HK-2 (cell line): Measurements from ENCODE around the gene CBL.

Experiments used
- DNase-seq: peaks from one replicate; pipeline ENCODE4 v3.0.0-alpha.2; 2018; ENCODE audit not compliant: unreplicated experiment

CBL gene

DNA sequence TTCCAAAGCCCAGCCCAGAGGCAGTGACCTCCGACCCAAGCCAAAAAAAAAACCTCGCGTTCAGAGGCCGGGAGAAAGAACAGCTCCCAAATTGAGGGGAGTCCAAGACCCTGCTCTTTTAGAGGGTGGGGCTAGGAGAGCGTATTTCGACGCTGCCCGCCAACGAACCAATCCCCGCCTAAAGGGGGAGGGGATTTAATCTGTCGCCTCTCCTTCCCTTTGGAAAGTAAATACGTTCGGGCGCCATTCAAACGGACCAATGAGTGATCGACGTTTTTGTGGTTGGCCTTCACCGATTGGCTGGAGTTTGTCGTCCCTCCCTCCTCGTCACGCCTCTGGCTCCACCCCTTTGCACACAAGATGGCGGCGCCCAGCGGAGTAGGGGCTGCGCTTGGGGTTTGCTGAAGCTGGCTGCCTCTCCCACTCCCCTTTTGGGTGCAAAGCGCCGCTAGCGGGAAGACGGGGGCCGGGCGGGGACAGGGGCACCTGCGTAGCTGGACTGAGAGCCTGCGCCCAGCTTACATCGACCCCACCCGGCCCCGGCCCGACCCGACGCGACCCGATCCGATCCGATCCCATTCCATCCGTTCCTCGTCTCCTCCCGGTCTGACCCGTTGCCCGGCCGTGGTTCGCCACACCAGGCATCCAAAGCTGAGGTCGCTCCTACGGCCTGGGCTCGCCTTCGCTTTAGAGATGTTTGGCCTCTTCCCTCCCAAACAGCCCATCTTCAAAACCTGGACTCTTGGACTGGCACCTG, 128.2 kb downstream of the CBL start, which contains the start of gene RNF26:
Gene RNF26, plus strand, starts transcription at position 354 of the 757 bp plus-strand sequence. CDS start 596 bp downstream, outside the sequence.
- peak; percentile 86 for DNase-seq

- DNase-seq = no peak
Measured at GRCh38 chr11:119335091-119335654, 129.0 kb downstream of the CBL start.

DNA sequence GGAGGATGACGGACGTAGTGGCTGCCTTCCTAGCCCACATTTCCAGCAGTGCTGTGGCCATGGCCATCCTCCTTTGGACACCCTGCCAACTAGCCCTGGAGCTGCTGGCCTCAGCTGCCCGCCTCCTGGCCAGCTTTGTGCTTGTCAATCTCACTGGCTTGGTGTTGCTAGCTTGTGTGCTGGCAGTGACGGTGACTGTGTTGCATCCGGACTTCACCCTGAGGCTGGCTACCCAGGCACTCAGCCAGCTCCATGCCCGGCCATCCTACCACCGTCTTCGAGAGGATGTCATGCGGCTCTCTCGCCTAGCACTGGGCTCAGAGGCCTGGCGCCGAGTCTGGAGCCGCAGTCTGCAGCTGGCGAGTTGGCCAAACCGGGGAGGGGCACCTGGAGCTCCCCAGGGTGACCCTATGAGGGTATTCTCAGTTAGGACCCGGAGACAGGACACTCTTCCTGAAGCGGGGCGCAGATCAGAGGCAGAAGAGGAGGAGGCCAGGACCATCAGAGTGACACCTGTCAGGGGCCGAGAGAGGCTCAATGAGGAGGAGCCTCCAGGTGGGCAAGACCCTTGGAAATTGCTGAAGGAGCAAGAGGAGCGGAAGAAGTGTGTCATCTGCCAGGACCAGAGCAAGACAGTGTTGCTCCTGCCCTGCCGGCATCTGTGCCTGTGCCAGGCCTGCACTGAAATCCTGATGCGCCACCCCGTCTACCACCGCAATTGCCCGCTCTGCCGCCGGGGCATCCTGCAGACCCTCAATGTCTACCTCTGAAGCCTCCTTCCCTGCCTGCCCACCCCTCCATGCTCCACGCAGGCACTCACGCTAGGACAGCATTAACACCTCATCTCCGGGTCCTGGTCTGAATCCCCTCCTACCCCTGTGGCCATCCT, 129.8 kb downstream of the CBL start:
- DNase-seq = no peak

DNA sequence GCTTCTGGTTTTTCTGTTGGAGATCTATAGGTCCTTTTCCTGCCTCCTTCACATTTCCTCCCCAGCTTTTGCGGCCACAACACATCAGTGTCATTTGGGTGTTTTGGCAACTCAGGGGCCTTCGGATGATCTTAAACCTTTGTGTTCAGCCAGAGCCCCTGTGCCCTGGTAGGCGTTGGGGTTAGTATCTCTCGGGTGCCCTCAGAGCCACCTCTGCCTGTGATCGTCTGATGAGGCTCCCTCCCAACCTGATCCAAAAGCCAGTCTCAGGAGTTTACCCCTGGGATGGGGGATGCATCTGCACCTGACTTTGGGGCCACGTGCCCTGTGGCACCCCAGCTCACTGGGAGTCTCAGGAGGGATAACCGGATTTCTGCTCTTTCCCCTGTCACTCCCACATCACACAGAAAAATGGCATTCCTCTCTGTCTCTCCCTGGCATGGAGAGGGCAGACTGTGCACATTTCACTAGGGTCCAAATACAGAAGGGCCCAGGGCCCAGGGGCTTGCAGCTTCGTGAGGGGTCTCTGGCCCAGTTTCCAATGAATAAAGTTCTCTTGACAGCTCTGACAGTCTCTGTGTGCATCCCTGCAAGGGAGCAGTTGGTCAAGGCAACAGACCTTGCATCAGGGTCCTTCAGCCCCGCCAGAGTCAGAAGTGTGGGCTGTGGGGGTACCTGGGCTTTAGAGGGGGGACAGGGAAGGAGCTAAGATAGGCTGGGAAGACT, 130.8 kb downstream of the CBL start:
- no peak for DNase-seq

DNA sequence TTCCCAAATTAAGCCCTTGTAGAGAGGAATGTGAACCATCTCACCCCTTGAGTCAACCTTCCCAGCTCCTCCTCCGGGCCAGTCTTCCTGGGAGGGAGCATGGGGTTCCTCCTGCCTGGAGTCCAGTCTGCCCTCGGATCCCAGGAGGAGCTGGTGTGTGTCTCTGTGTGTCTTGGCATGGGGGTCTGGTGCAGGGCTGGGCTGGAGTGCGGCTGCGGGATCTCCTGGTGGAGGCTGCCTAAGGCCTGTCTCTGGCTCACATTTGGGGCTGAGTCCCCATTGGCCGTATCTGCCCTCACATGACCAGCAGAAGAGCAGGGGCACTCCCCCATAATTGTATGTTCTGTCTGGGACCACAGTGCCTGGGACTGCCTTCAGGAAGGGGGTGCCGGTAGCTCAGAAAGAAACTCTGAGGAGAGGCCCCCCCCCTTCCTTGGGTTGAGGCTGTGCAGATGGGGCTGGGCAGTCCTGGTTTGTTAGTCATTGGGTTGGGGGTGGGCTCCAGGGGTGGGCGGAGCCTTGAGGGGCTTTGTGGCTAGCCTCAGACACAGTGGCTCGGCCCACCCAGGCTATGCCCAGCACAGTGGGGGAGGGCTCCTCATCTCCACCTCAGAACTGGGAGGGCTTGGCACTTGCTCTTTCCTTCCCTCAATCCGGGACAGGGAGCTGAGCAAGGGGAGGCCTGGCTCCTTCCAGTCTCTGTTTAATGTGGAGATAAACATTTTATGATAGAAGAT, 131.6 kb downstream of the CBL start:
- DNase-seq = peak; percentile 47

- peak; percentile 74 for DNase-seq
Measured at GRCh38 chr11:119338318-119338890, 132.3 kb downstream of the CBL start.

GRCh38 chr11:119338965-119339588, 132.9 kb downstream of the CBL start:
- no peak for DNase-seq

GRCh38 chr11:119339589-119340334, 133.6 kb downstream of the CBL start:
- peak; percentile 64 for DNase-seq

DNA sequence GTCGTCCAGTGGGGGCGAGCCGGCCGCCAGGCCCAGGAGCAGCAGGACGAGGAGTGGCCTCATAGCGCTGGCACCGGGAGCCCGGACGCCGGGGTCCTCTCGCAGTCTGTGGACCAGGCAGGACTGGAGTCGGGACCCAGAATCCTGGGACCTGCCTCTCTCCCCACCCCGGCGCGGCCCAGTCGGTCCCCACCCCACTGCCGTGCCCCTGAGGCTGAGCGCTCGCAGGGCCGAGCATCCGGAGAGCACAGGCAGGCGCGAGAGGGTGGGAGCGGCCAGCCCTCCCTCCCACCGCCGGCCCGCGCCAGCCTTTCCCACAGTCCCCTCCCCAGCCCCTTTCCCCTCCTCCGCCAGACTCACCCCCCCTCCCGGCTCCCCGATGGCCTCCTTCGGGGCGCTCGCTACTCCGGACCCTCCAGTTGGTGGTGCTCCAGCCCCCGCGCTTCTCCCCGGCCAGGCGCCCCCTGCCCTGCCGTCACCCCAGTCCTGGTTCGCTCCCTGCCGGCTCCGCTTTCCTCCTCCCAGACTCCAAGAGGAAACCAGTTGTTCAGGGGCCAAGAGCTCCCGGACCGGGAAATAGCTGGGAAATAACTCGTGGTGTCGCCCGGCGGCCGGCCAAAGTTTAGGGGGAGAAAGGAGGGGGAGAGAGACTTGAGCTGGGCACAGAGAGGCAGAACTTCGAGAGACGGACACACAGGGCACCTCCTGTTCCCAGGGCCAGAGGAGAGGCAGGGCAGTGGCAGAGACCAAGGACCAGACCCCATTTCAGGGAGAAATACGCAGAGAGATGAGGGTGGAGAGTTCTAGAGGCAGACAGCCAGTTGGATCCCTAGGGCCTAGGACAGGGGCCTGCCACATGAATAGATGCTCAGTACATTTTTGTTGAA, 134.4 kb downstream of the CBL start, which contains the start of gene C1QTNF5:
Gene C1QTNF5, minus strand, starts transcription at position 549 of the 887 bp plus-strand sequence. Its CDS starts 486 bp downstream, at position 63.
- peak; percentile 51 for DNase-seq

DNA sequence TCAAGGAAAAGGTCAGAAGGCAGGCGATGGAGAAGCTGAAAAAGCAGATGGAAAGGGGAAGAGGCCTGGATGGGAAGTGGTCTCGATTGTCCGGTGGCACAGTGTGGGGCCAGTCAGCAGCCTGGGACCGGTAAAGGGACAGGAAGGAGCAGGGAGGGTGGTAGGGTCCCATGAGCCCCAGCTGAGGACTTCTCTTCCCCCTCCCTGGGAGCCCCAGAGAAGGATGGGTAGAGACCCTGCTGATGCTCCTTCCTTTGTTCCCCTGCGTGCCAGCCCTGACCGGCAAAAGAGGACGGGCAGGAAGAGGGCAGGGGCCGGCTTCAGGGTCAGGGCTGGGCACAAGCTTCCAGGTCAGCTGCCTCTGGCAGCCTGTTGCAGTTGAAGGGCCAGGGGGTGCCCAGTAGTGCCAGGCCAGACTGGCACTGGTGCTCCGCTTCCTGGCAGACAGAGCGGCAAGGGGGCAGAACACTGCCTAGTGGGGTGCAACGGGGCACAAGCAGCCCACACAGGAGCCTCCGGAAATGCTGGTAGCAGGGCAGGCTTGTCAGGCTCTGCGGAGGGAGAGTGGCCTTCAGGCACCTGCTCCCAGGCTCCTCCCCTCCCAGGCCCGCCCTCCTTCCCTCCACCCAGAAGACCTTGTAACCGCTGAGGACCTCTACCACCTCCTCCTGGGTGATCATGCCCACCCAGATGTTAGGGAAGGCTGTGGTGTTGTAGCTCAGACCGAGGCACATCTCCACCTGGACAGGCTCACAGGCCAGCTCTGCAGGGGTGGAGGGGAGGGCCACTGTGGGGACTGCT, 135.3 kb downstream of the CBL start:
- no peak for DNase-seq

GRCh38 chr11:119342023-119342300, 135.8 kb downstream of the CBL start:
- DNase-seq = no peak

DNA sequence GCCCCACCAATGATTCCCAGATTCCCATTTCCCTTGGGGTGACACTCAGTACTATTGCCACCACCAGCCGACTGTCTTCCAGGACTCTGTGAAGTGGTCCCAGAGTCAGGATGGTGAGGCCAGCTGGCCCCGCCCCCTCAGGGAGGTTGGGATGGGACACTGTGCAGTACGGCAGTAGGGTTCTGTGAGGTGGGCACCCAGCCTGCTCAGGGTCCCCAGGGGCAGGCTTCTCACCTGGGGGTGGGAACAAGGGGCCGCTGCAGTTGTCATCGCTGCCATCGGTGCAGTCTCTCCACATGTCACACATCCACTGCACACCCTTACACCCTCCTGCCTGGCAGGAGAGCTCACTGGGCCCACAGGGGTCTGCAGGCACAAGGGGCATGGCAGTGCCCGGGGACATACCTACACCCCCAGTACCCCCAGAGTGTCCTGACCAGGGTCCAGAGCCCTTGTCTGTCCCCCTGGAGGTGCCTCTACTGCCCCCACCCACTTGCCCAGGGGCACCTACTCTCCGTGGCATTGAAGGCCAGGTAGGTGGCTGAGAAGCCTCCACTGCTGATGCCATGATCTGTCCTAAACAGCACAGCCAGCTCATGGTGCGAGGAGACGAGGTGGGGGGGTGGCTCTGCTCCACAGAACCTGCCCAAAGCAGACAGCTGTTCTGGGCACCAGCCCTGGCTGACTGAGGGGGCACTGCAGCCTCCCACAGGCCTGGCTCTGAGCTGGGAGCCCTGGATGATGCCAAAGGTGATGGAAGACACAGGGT, 136.4 kb downstream of the CBL start:
- DNase-seq = no peak

DNA sequence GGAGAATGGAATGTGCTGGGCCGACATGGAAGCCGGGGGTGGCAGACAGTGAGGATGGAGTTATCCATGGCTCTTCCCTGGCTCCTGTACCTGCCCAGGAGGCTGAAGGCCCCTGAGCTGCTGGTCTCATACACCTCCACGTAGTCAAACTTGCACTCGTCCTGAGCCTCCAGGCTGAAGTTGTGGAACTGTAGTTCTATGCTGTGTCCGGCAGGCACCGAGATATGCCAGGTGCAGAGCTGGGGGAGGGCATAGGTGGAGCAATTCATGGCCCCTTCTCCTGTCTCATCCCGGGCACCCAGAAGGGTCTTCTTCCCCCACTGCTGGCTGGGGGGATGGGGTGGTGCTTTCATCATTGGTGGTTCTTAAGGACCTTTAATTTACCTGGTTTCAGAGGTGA, 137.6 kb downstream of the CBL start:
- no peak for DNase-seq

DNA sequence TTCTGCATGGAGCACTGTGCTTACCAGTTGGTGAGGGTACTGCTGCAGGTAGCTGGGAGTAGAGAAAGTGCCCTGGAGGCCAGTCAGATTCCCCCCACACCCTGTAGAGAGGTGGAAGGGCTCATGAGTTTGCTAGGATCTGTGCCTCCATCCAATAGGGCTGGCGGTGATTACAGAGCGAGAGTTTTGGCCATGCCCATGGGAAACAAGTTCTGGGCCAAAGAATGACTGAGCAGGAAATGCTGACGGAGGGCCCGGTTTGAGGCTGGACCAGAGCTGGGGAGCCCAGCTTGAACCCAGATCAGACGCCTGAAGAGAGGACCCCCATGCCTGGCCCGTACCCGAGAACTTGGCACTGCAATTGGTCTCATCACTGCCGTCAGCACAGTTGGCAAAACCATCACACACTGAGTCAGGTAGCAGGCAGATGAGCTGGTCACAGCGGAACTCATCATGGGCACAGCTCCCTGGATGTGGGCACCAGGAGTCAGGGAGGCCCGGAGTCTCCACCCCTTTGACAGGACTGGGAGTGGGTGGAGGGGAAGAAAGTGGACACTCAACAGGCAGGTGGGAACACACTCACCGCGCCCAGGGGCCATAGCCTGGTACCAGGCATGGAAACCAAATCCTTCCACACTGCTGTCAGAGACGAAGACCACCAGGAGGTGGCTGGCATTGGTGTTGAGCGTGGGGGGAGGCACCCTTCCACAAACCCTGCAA, 138.3 kb downstream of the CBL start:
- DNase-seq = no peak

DNA sequence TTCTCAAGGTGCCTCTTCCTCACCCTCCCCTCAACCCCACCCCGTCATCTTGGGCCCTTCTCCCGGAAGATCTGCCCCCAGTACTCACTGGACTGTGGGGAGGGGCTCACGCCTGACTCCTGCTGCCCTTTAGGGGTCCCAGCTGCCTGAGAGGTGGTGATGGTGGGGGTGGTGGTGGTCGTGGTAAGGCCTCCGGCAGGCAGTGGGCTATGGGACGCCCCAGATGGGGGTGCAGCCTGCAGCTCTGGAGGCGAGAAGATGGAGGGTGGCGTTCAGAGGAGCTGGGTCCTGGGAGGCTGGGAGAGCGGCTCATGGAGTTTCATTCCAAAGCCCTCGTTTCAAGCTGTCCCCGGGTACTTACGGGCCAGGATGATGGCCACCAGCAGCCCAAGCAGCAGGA, 139.5 kb downstream of the CBL start:
- DNase-seq = no peak

GRCh38 chr11:119346605-119347004, 140.5 kb downstream of the CBL start, which contains the start of gene MFRP:
TSS of gene MFRP (minus strand) at chr11:119346705. CDS start at chr11:119346513, 192 bp downstream.
- DNase-seq = no peak
